ENCODE measurements around the gene L1CAM.

L1CAM gene

DNA sequence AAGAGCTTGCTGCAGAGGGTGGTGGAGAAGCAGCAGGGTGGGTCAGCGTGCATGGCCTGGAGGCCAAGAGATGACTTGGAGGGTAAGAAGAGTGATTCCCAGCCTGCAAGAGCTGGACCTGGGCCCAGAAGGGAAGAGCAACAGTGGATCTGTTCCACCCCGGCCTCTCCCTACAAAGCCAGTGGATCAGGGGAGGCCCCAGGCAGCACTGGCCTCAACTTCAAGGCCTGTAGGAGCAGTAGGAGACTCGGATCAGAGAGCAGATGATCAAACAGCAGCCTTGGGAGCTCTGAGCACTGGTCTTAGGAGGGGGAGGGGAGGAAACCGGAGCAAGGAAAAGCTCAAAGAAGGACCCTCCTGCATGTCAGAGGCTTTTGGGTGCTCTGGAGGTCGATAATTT lies 7.6 kb downstream of the L1CAM start:
- TF ChIP-seq FOXP2 (optimal IDR thresholded peaks at IDR 0.05; ENCODE audit: borderline replicate concordance, extremely low read depth, extremely low read length, insufficient read depth) (no peak), SIN3A (IDR thresholded peaks at IDR 0.05; ENCODE audit: borderline replicate concordance, insufficient read depth, low read length) (no peak), POLR2AphosphoS5 (IDR thresholded peaks at IDR 0.05; ENCODE audit: low read depth, low read length) (no peak), TAF1 (IDR thresholded peaks at IDR 0.05; ENCODE audit: borderline replicate concordance, insufficient read depth, low read length) (no peak)
- TF ChIP-seq, protein P1, sequence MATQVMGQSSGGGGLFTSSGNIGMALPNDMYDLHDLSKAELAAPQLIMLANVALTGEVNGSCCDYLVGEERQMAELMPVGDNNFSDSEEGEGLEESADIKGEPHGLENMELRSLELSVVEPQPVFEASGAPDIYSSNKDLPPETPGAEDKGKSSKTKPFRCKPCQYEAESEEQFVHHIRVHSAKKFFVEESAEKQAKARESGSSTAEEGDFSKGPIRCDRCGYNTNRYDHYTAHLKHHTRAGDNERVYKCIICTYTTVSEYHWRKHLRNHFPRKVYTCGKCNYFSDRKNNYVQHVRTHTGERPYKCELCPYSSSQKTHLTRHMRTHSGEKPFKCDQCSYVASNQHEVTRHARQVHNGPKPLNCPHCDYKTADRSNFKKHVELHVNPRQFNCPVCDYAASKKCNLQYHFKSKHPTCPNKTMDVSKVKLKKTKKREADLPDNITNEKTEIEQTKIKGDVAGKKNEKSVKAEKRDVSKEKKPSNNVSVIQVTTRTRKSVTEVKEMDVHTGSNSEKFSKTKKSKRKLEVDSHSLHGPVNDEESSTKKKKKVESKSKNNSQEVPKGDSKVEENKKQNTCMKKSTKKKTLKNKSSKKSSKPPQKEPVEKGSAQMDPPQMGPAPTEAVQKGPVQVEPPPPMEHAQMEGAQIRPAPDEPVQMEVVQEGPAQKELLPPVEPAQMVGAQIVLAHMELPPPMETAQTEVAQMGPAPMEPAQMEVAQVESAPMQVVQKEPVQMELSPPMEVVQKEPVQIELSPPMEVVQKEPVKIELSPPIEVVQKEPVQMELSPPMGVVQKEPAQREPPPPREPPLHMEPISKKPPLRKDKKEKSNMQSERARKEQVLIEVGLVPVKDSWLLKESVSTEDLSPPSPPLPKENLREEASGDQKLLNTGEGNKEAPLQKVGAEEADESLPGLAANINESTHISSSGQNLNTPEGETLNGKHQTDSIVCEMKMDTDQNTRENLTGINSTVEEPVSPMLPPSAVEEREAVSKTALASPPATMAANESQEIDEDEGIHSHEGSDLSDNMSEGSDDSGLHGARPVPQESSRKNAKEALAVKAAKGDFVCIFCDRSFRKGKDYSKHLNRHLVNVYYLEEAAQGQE (IDR thresholded peaks at IDR 0.05; ENCODE audit: insufficient read depth in 1 of 2, low read depth in 2 of 2, low read length in 2 of 2) = no peak

DNA sequence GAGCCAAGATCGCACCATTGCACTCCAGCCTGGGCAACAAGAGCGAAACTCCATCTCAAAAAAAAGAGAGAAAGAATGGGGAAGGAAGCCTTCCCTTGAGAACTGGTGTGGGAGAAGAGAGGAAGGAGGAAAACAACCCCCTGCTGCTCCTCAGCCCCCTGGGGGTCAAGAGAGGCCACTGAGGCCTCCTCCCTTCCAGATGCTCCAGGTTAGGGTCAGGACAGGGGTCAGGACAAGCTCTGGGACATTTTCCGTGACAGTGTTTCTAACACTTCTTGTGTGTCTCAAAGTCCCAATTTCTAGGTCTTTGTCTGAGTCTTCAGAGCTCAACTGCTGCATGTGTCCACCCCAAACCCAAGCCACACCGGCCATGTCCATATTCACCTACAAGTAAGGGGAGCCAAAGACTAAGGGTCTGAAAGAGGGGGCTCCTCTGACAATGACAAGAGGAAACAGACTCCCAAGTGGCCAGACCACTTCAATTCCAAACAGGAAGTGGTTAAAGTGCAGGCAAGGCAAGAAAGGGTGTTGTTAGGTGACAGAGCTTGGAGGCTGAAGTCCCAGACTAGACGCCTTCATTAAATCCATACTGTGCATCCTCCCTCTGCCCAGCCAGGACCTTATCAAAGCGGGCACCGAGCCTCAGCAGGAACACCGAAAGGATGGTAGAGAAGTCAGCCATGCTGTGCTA lies 8.3 kb downstream of the L1CAM start:
- TF ChIP-seq TAF1 (IDR thresholded peaks at IDR 0.05; ENCODE audit: borderline replicate concordance, insufficient read depth, low read length) (no peak), SIN3A (IDR thresholded peaks at IDR 0.05; ENCODE audit: borderline replicate concordance, insufficient read depth, low read length) (no peak), POLR2AphosphoS5 (IDR thresholded peaks at IDR 0.05; ENCODE audit: low read depth, low read length) (no peak), FOXP2 (optimal IDR thresholded peaks at IDR 0.05; ENCODE audit: borderline replicate concordance, extremely low read depth, extremely low read length, insufficient read depth) (no peak)
- TF ChIP-seq, protein P1 (IDR thresholded peaks at IDR 0.05; ENCODE audit: insufficient read depth in 1 of 2, low read depth in 2 of 2, low read length in 2 of 2) = no peak

DNA sequence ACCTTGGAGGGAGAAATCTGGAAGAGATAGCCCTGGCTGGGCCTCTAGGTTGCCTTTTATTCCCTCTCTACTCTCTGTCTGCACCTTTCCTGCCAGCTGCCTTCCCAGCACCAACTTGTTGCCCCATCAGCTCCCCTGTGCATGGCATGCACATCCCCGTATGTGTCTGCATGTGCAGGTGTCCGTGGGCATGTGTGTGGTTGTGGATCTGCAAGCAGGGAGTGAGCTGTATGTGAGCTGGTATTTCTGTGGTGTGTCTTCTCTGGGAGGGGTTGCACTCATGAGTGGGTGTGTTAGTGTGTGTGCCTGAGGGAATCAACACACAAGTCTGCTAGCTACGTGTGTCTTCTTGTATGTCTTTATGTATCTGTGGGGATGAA lies 9.9 kb downstream of the L1CAM start:
- TF ChIP-seq, protein P1 (IDR thresholded peaks at IDR 0.05; ENCODE audit: insufficient read depth in 1 of 2, low read depth in 2 of 2, low read length in 2 of 2) = peak in 1 of 2 experiments; percentile 50; a peak in 1 of 4 replicates
- TF ChIP-seq POLR2AphosphoS5 (IDR thresholded peaks at IDR 0.05; ENCODE audit: low read depth, low read length) = no peak

DNA sequence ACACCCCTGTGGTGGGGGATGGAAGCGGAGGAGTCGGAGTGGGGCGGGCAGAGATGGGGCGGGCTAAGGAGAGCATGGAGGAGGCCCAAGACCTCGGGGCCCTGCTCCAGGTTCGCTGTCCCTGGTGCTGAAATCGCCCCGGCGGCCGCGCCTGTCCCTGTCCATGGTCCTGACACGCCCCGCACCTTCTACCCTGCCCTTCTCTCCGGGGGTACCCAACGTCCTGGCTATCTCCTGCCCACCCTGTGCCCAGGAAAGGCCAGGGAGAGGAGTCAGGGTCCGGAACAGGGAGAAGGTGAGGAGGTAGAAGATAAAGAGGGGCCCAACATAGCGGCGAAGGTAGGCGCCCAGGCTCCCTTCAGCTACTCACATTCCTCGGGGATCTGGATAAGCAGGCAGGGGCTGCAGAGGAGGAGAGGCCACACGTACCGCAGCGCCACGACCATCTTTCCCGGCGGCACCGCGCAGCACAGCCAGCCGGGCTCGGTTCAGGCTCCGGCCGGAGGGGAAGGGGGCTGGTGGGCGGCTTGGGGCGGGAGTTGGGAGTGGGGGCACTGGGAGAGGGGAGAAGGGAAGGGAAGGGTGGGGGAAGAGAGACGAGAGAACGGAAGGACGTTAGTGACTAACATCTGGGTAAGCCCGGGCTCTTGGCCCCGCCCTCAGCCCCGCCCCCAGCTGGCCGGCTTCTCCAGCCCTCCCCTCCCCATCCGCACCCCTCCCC lies 10.4 kb downstream of the L1CAM start:
- TF ChIP-seq FOXP2 (optimal IDR thresholded peaks at IDR 0.05; ENCODE audit: borderline replicate concordance, extremely low read depth, extremely low read length, insufficient read depth) (no peak), SIN3A (IDR thresholded peaks at IDR 0.05; ENCODE audit: borderline replicate concordance, insufficient read depth, low read length) (peak; percentile 100)
- TF ChIP-seq, protein P1 (IDR thresholded peaks at IDR 0.05; ENCODE audit: insufficient read depth in 1 of 2, low read depth in 2 of 2, low read length in 2 of 2) = peak; percentile 99
